Mesenchymal stem cell (in vitro differentiated cells and primary cell): Measurements from ENCODE around the gene GPX4.

Experiments
- DNase-seq: peaks from one replicate; pipeline ENCODE4 v3.0.0-alpha.2; 2013
- H2AFZ ChIP-seq: one replicate; pipeline ENCODE4 v1.6.1; 2013; ENCODE audit warnings: low read depth, mild to moderate bottlenecking, control low read depth, inconsistent platforms, low read length, moderate library complexity
- H2AK5ac ChIP-seq: 2 replicates; pipeline ENCODE4 v1.6.1; 2013; ENCODE audit warnings: low read length, moderate library complexity, mild to moderate bottlenecking, inconsistent platforms; ENCODE audit not compliant: severe bottlenecking
- H2BK120ac ChIP-seq: one replicate; pipeline ENCODE4 v1.6.1; 2013; ENCODE audit warnings: low read depth, mild to moderate bottlenecking, inconsistent platforms, low read length, moderate library complexity
- H2BK12ac ChIP-seq, 2 experiments: one replicate each; pipeline ENCODE4 v1.6.1; 2013; ENCODE audit warnings: inconsistent platforms in 2 of 2, low read length in 2 of 2, mild to moderate bottlenecking in 2 of 2, moderate library complexity in 2 of 2, control low read depth in 1 of 2
- H2BK15ac ChIP-seq: one replicate; pipeline ENCODE4 v1.6.1; 2013; ENCODE audit warnings: mild to moderate bottlenecking, low read depth, inconsistent platforms; ENCODE audit not compliant: poor library complexity, severe bottlenecking
- H2BK5ac ChIP-seq: 2 replicates; pipeline ENCODE4 v1.6.1; 2013; ENCODE audit warnings: low read depth, mild to moderate bottlenecking, low read length, control low read depth, inconsistent platforms; ENCODE audit not compliant: poor library complexity, severe bottlenecking
- H3K14ac ChIP-seq, 2 experiments: one replicate each; pipeline ENCODE4 v1.6.1; 2013; ENCODE audit warnings: inconsistent platforms in 2 of 2, low read length in 2 of 2, control low read depth in 1 of 2, mild to moderate bottlenecking in 1 of 2, moderate library complexity in 1 of 2
- H3K18ac ChIP-seq, 2 experiments: one replicate each; pipeline ENCODE4 v1.6.1; 2013; ENCODE audit warnings: inconsistent platforms in 2 of 2, low read length in 2 of 2, control low read depth in 1 of 2, low read depth in 1 of 2, mild to moderate bottlenecking in 1 of 2
- H3K23ac ChIP-seq, 2 experiments: one replicate each; pipeline ENCODE4 v1.6.1; 2013; ENCODE audit warnings: inconsistent platforms in 2 of 2, low read length in 2 of 2, mild to moderate bottlenecking in 2 of 2, moderate library complexity in 2 of 2, control low read depth in 1 of 2
- H3K27ac ChIP-seq: 2 replicates; pipeline ENCODE4 v1.5.1; 2013; ENCODE audit warnings: mild to moderate bottlenecking, moderate library complexity, low read length, control low read depth, inconsistent platforms; ENCODE audit not compliant: poor library complexity, severe bottlenecking
- H3K27me3 ChIP-seq, 2 experiments: 2 replicates each; pipeline versions ENCODE4 v1.6.1 to v1.7.0; 2013; ENCODE audit warnings: low read length in 2 of 2, mild to moderate bottlenecking in 2 of 2, moderate library complexity in 2 of 2, control low read depth in 1 of 2, inconsistent platforms in 1 of 2; ENCODE audit not compliant: control insufficient read depth in 1 of 2, insufficient read depth in 1 of 2
- H3K36me3 ChIP-seq, 2 experiments: 2 replicates each; pipeline versions ENCODE4 v1.6.1 to v1.7.0; 2013; ENCODE audit warnings: low read length in 2 of 2, control low read depth in 1 of 2, inconsistent platforms in 1 of 2, low read depth in 1 of 2, mild to moderate bottlenecking in 1 of 2; ENCODE audit not compliant: insufficient read depth in 2 of 2, control insufficient read depth in 1 of 2
- H3K4ac ChIP-seq, 2 experiments: one replicate each; pipeline ENCODE4 v1.6.1; 2013; ENCODE audit warnings: inconsistent platforms in 2 of 2, low read length in 2 of 2, mild to moderate bottlenecking in 2 of 2, moderate library complexity in 2 of 2, control low read depth in 1 of 2, low read depth in 1 of 2
- H3K4me1 ChIP-seq: 2 replicates; pipeline ENCODE4 v1.6.1; 2013; ENCODE audit warnings: low read depth, low read length, control low read depth; ENCODE audit not compliant: control insufficient read depth, insufficient read depth
- H3K4me2 ChIP-seq: 2 replicates; pipeline ENCODE4 v1.6.1; 2013; ENCODE audit warnings: low read length, mild to moderate bottlenecking, inconsistent platforms; ENCODE audit not compliant: poor library complexity, severe bottlenecking
- H3K4me3 ChIP-seq, 2 experiments: 2 replicates each; pipeline versions ENCODE4 v1.5.1 to v1.7.0; 2013; ENCODE audit warnings: low read length in 2 of 2, mild to moderate bottlenecking in 2 of 2, control low read depth in 1 of 2, low read depth in 1 of 2; ENCODE audit not compliant: insufficient read depth in 1 of 2
- H3K79me1 ChIP-seq: replicated peaks from 2 replicates; pipeline ENCODE4 v1.6.1; 2013; ENCODE audit warnings: mild to moderate bottlenecking, control low read depth, low read length, inconsistent platforms; ENCODE audit not compliant: poor library complexity, severe bottlenecking
- H3K9ac ChIP-seq: 2 replicates; pipeline ENCODE4 v1.7.0; 2013; ENCODE audit warnings: mild to moderate bottlenecking, low read length, moderate library complexity
- H3K9me3 ChIP-seq: 2 replicates; pipeline ENCODE4 v1.7.0; 2013; ENCODE audit warnings: mild to moderate bottlenecking, low read length; ENCODE audit not compliant: control insufficient read depth
- H4K8ac ChIP-seq: one replicate; pipeline ENCODE4 v1.6.1; 2013; ENCODE audit warnings: inconsistent platforms, mild to moderate bottlenecking, low read length, moderate library complexity
- H4K91ac ChIP-seq: one replicate; pipeline ENCODE4 v1.6.1; 2013; ENCODE audit warnings: mild to moderate bottlenecking, low read length, inconsistent platforms
- WGBS: methylation state at CpG from one replicate; pipeline ENCODE4 v1.1.7; 2013; ENCODE audit warnings: mixed read lengths; 5-methylcytosine and 5-hydroxymethylcytosine counted together

The GPX4 gene

GRCh38 chr19:1066748-1067340 is 37.0 kb upstream of the GPX4 start, which contains the start of gene ARHGAP45:
ARHGAP45 (plus strand) TSS chr19:1067167; CDS start chr19:1067406, 239 bp downstream.
- Histone ChIP-seq H3K14ac (peak within 1 kb of the TSS in 1 of 2 experiments; percentile 86), H3K27ac (no peak within 1 kb of the TSS), H2AFZ (no peak within 1 kb of the TSS), H3K9ac (no peak within 1 kb of the TSS), H3K4ac (no peak within 1 kb of the TSS), H2AK5ac (no peak within 1 kb of the TSS), H2BK120ac (no peak within 1 kb of the TSS), H3K23ac (no peak within 1 kb of the TSS), H3K36me3 (peaks cover 0 to 12% of the 10 kb centered on the region in 2 experiments), H3K27me3 (peaks cover 44 to 68% of the 10 kb centered on the region in 2 experiments), H4K8ac (peak within 1 kb of the TSS; percentile 38), H3K4me3 (peak within 1 kb of the TSS in 1 of 2 experiments; percentile 28), H4K91ac (no peak within 1 kb of the TSS), H3K4me1 (peaks cover 39% of the 10 kb centered on the region), H2BK5ac (no peak within 1 kb of the TSS), H2BK12ac (peak within 1 kb of the TSS in 1 of 2 experiments; percentile 48), H3K18ac (peak within 1 kb of the TSS in 1 of 2 experiments; percentile 56), H2BK15ac (peak within 1 kb of the TSS; percentile 84), H3K4me2 (peak within 1 kb of the TSS; percentile 53), H3K79me1 (no peaks in the 10 kb centered on the region), H3K9me3 (no peaks in the 10 kb centered on the region)
- WGBS = 15% methylated on average over 51 of the region's 61 CpGs
- no peak for DNase-seq

DNA sequence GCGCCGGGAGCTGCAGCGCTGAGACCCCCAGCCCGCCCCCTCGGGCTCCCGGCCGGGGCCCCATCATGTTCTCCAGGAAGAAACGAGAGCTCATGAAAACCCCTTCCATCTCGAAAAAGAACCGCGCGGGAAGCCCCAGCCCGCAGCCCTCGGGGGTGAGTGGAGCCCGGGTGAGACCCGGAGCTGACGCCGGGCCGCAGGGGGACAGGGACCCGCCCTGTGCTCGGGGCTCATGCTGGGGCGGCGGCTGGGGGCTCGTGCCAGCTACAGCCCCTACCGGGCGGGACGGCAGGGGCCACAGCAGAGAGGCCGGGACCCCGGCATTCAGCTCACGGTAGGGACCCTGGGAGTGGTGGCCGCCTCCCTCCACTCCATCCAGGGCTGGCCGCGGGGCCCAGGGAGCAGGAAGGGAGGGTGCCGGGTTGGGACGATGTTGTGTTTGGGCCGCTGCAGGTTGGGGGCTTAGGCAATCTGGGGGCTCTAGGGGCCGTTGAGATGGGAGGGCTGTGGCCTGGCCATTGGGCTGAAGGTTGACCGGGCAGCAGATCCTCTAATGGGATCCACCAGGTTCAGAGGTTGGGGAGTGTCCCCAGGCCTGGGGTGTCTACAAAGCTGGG is 36.3 kb upstream of the GPX4 start:
- Histone ChIP-seq H3K14ac (no peak overlapping the region), H2AFZ (no peak overlapping the region), H3K9me3 (no peaks in the 10 kb centered on the region), H3K27ac (no peak overlapping the region), H3K36me3 (peaks cover 0 to 7% of the 10 kb centered on the region in 2 experiments), H2AK5ac (no peak overlapping the region), H3K4ac (no peak overlapping the region), H3K27me3 (peaks cover 50 to 74% of the 10 kb centered on the region in 2 experiments), H3K4me3 (peak overlapping the region in 1 of 2 experiments; percentile 28), H2BK12ac (no peak overlapping the region), H4K8ac (peak overlapping the region; percentile 38), H3K18ac (no peak overlapping the region), H2BK120ac (no peak overlapping the region), H2BK15ac (peak overlapping the region; percentile 84), H3K9ac (no peak overlapping the region), H2BK5ac (no peak overlapping the region), H3K23ac (no peak overlapping the region), H4K91ac (no peak overlapping the region), H3K4me1 (peaks cover 39% of the 10 kb centered on the region), H3K4me2 (peak overlapping the region; percentile 53), H3K79me1 (no peaks in the 10 kb centered on the region)
- WGBS = 19% methylated on average over 38 of the region's 38 CpGs
- no peak for DNase-seq

DNA sequence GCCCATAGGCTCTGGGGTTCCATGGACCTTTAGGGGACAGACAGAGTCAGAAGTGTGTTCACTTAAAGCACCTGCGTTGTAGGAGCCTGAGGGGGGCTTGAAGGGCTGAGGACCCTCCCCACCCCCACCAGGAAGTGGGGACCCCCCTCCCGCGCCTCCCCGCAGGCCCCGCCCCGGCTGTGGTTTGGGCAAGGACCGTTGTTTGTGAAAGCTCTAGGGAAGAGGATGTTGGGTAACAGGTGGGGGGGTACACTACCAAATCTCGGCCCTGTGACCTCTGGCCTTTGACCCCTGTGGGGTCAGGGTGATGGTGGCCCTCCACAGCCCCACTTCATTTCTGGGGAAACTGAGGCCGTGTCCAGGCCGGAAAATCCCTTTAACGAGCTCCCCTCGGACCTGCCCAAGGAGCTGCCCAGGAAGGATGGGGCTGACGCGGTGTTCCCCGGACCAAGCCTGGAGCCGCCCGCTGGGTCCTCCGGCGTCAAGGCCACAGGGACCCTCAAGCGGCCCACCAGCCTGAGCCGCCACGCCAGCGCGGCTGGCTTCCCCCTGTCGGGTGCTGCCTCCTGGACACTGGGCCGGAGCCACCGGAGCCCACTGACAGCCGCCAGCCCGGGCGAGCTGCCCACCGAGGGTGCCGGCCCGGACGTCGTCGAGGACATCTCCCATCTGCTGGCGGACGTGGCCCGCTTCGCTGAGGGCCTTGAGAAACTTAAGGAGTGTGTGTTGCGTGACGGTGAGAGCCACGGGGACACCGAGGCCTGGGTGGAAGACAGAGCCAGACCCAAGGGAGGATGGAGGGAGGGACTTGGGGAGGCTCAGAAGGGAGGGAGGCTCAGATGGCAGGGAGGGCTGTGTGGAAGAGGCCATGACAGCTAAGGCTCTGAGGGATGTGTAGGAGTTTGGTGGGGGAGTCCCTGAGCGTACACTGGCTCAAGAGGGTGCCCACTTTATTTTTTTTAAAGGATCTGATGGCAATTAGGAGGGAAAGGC is 35.5 kb upstream of the GPX4 start:
- no peak overlapping the region for H2AFZ ChIP-seq
- H2AK5ac ChIP-seq = no peak overlapping the region
- H2BK5ac ChIP-seq = no peak overlapping the region
- H2BK12ac ChIP-seq = no peak overlapping the region
- no peak overlapping the region for H3K14ac ChIP-seq
- H3K27me3 ChIP-seq = peaks cover 50 to 83% of the 10 kb centered on the region in 2 experiments
- peaks cover 39% of the 10 kb centered on the region for H3K4me1 ChIP-seq
- no peak overlapping the region for H3K9ac ChIP-seq
- no peak overlapping the region for H4K8ac ChIP-seq
- no peak overlapping the region for H3K4me3 ChIP-seq
- no peak overlapping the region for H3K23ac ChIP-seq
- peaks cover 0 to 7% of the 10 kb centered on the region in 2 experiments for H3K36me3 ChIP-seq
- no peak overlapping the region for H3K4me2 ChIP-seq
- WGBS = 92% methylated on average over 41 of the region's 45 CpGs
- no peaks in the 10 kb centered on the region for H3K9me3 ChIP-seq
- no peak for DNase-seq
- H3K4ac ChIP-seq = no peak overlapping the region
- H3K18ac ChIP-seq = no peak overlapping the region
- no peak overlapping the region for H2BK15ac ChIP-seq
- no peak overlapping the region for H3K27ac ChIP-seq
- H3K79me1 ChIP-seq = no peaks in the 10 kb centered on the region
- no peak overlapping the region for H2BK120ac ChIP-seq
- H4K91ac ChIP-seq = no peak overlapping the region
